ENCODE measurements around the gene LARP1B. TPM values are rescaled to one million over a fixed set of nuclear protein-coding genes. Genes with fewer than 3 reads are reported as not detected.

The LARP1B gene
- total RNA-seq, result 60.9 TPM

DNA sequence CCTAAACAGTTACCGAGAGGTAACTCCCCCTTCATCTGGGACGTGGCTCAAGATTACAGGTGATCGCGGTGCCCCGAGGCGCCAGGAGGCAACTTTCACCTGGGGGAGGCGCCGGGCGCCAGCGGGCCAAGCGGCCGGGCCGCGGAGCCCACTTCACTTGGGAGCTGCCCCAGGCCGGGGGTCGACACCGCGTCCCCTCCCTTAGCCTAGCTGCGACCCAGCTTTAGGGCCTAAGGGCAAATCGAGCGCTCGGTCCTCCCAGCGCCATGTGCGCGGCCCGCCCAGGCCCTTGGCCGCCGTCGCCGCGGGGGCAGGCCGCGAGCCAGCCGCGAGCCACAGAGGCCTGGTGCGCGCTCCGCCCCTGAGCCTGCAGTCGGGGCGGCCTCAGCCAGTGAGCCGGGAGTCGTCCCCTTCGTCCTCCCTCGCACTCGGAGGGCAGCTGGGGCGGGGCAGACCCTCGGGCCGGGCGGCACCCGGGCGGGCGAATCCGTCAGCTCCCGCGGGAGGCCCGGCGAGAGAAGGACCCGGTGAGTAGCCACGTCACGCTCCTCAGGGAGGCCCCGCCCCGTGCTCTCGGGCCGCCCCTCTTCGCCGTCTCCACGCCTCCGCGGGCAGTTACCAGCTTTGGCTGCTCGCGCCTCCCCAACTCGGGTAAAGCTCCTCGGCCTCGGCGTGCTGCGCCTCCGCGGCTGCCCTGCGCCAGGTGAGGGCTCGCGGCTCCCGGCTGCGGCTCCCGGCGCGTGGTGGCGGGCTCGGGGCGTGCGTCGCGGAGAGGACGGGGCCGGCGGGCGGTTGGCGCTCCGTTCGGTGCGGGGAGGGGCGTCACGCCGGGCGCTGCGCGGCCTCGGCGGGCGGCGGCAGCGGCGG is at the start of gene LARP1B:
TSS of gene LARP1B (plus strand) at position 614 of the 867 bp plus-strand sequence. CDS start 13,640 bp downstream, outside the sequence.

Other genes with a start within 250 kb of the LARP1B start
- 11.8 TPM for gene PLK4, start 180.4 kb upstream of the LARP1B start, total RNA-seq
- 43.4 TPM for gene MFSD8, start 96.1 kb upstream of the LARP1B start, total RNA-seq
- gene ABHD18, start 95.9 kb upstream of the LARP1B start, total RNA-seq, result 18.7 TPM
- gene PGRMC2, start 226.5 kb downstream of the LARP1B start, total RNA-seq, result 37.4 TPM